GM06990 (cell line): ENCODE results near the gene RING1.

Experiments
- DNase-seq: peaks from one replicate; pipeline ENCODE4 v3.0.0-alpha.2; 2011; ENCODE audit not compliant: insufficient read length; ENCODE audit errors: extremely low read depth
- H3K27me3 ChIP-seq: replicated peaks from 2 replicates; pipeline ENCODE4 v1.6.0; 2011; ENCODE audit warnings: low read length; ENCODE audit not compliant: control insufficient read depth, insufficient read depth
- H3K36me3 ChIP-seq: 2 replicates; pipeline ENCODE4 v1.5.1; 2011; ENCODE audit warnings: low read length; ENCODE audit not compliant: control insufficient read depth, insufficient read depth
- H3K4me3 ChIP-seq: replicated peaks from 2 replicates; pipeline ENCODE4 v1.5.1; 2011; ENCODE audit warnings: low read depth, mild to moderate bottlenecking, control low read depth, low read length
- CTCF ChIP-seq: IDR thresholded peaks from 2 replicates; pipeline ENCODE4 v1.5.1; 2011; ENCODE audit warnings: low read length, control low read depth, mild to moderate bottlenecking, inconsistent platforms; ENCODE audit not compliant: insufficient read depth, poor library complexity, severe bottlenecking

The RING1 gene

DNA sequence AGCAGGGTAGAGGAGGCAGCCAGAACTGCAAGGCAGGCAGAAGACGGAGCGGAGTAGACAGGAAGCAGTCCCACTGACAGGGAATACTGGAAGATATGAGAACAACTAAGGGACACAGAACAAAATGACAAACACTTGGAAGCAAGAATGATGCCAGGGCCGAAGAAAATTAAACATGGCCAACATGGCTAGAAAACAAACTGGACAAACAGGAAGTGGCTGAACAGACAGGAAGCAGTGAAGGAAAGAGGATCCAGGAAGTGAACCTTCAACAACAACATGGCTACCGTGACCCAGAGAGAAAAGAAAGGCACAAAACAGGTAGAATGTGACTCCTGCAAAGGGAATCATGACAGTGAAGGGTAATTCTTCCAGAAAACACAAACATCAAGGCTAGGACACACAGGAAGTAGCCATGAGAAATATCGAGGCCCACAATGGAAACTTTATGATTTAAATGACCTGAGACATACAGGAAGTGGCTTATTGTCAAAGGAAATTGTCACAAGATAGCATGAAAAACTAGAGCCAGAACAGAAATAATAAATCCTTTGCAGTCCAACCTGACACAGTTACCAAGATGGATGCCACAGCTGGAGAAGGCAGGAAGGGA, 25.1 kb upstream of the RING1 start:
- Histone ChIP-seq H3K27me3 (no peaks in the 10 kb centered on the region; the same call in 1 of the 2 replicates), H3K4me3 (no peak overlapping the region), H3K36me3 (no peaks in the 10 kb centered on the region)
- no peak for DNase-seq
- no peak for TF ChIP-seq CTCF

DNA sequence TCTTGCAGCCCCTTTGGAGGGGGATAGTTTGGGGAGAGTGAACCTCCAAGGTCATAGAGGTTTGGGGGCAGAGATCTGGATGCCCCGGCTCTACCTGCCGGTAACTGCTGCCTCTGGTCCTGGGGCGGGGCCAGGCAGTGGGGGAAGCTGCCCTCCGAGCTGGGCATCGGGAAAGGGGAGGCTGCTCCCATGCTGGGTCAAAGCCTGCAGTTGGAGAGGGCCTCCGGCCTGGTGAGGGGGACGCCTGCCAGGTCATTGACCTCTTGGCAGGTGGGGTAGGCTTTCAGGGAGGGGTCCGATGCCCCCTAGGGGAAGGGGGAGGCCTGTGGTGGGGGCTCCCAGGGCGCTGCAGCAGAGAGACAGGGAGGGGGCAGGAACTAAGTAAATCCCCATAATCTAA, 23.1 kb upstream of the RING1 start:
- no peaks in the 10 kb centered on the region for H3K36me3 ChIP-seq
- DNase-seq: no peak
- no peaks in the 10 kb centered on the region; the same call in 1 of the 2 replicates for H3K27me3 ChIP-seq
- no peak overlapping the region for H3K4me3 ChIP-seq
- TF ChIP-seq CTCF: no peak

DNA sequence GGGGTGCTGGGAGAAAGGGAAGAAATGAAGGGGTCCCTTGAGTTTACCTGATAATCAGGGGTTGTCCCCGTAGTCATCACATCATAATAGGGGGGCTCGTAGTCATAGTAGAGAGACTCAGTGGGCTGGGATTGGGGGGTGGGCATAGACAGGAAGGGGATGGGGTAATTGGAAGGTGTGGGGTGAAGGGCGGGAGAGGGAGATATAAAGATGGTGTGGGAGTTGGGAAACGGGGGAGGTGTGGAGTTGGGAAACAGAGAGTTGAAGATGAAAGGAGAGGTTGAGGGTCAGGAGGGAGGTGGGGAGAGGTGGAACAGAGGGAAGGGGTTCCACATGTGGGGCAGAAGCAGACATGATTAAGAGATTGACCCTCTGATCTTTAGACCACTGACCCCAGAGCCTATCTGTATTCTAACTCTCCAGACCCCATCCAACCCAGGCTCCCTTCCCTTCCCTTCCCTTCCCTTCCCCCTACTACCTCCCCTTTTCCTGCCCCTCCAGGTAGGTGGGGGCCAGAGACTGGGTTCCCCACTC, 22.6 kb upstream of the RING1 start:
- Histone ChIP-seq H3K36me3 (no peaks in the 10 kb centered on the region), H3K27me3 (no peaks in the 10 kb centered on the region; the same call in 1 of the 2 replicates), H3K4me3 (no peak overlapping the region)
- TF ChIP-seq CTCF: no peak
- no peak for DNase-seq

DNA sequence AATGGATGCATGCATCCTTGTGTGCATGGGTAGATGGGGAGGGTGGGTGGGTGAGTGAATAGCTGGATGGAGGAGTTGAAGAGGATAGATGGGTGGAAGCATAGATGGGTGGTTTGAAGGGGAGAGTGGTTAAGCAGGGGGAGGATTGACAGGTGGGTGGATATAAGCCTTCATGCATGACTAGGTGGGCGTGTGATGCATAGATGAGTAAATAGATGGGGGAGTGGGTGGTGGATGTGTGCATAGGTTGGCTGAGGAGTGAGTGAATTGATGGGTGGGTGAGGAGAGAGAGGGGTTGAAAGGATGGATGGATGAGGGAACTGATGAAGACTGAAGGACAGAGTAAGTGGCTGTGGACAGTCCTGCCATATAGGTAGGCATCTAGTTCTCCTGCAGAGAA, 20.5 kb upstream of the RING1 start:
- Histone ChIP-seq H3K27me3 (peaks cover 3% of the 10 kb centered on the region), H3K4me3 (no peak overlapping the region)
- DNase-seq: no peak

DNA sequence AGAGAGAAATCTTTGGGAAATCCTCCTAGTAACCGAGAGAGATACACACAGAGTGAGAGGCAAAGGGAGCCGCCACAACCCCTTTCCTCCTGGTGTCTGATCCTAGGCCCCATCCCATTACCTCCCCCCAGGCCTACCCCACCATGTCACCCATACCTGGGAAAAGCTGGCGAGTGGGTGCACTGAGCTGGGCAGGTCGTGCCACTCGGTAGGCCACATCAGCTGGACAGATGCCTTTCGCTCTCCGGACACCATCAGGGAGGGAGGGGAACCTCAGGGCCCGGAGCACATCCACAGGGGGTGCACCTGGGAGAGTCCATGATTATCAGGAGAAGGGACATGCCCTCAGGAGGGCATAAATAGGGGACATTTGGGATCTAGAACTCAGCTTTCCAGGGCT, 19.1 kb upstream of the RING1 start:
- H3K27me3 ChIP-seq: peaks cover 3% of the 10 kb centered on the region
- peaks cover 1% of the 10 kb centered on the region; the same call in 1 of the 2 replicates for H3K36me3 ChIP-seq
- no peak for DNase-seq
- TF ChIP-seq CTCF: no peak
- no peak overlapping the region for H3K4me3 ChIP-seq

More for the DNA sequence above, 20.5 kb upstream of the RING1 start:
- TF ChIP-seq CTCF: no peak
- no peaks in the 10 kb centered on the region for H3K36me3 ChIP-seq
